ENCODE measurements around the gene NOSTRIN. TPM values are rescaled to one million over a fixed set of nuclear protein-coding genes. Genes with fewer than 3 reads are reported as not detected.

Gene NOSTRIN
- polyA plus RNA-seq, 1 donor (not counting 4 experiments of a cell fraction or from before 2014, with no cell fraction given): not detected

- H3K4me1 ChIP-seq (ENCODE audit: control insufficient read depth, extremely low read depth, insufficient read depth, low read length): no peaks in the 10 kb centered on the region
- H3K9ac ChIP-seq (ENCODE audit: control insufficient read depth, extremely low read depth, insufficient read depth, low read length): no peak overlapping the region
- no peaks in the 10 kb centered on the region for H3K36me3 ChIP-seq (ENCODE audit: control insufficient read depth in 2 of 2, extremely low read depth in 1 of 2, insufficient read depth in 2 of 2, low read length in 2 of 2)
- no peaks in the 10 kb centered on the region for H3K27me3 ChIP-seq (ENCODE audit: control insufficient read depth, extremely low read depth, insufficient read depth, low read length)
- H2AFZ ChIP-seq (ENCODE audit: control insufficient read depth, low read length): no peak overlapping the region
- no peak overlapping the region for H3K4me2 ChIP-seq (ENCODE audit: control insufficient read depth, extremely low read depth, insufficient read depth, low read depth, low read length)
- H3K27ac ChIP-seq (ENCODE audit: control insufficient read depth, insufficient read depth, low read length): no peak overlapping the region
- no peaks in the 10 kb centered on the region for H4K20me1 ChIP-seq (ENCODE audit: control insufficient read depth, extremely low read depth, insufficient read depth, low read length)
- no peaks in the 10 kb centered on the region for H3K9me3 ChIP-seq (ENCODE audit: control insufficient read depth, low read depth, low read length)
- FAIRE-seq (no peak), DNase-seq (ENCODE audit: low read depth, low spot score) (no peak)
- dilution Hi-C loops (cut with MboI; ENCODE audit: extremely low pct_ligation_motif_present, low sequenced_read_pairs): no loop called here
- H3K4me3 ChIP-seq (ENCODE audit: control insufficient read depth in 2 of 3, extremely low read depth in 1 of 3, insufficient read depth in 2 of 3, low read depth in 1 of 3, low read length in 3 of 3): no peak overlapping the region
- H3K9me1 ChIP-seq (ENCODE audit: control insufficient read depth, extremely low read depth, insufficient read depth, low read length): no peaks in the 10 kb centered on the region
- TF ChIP-seq, protein P1, sequence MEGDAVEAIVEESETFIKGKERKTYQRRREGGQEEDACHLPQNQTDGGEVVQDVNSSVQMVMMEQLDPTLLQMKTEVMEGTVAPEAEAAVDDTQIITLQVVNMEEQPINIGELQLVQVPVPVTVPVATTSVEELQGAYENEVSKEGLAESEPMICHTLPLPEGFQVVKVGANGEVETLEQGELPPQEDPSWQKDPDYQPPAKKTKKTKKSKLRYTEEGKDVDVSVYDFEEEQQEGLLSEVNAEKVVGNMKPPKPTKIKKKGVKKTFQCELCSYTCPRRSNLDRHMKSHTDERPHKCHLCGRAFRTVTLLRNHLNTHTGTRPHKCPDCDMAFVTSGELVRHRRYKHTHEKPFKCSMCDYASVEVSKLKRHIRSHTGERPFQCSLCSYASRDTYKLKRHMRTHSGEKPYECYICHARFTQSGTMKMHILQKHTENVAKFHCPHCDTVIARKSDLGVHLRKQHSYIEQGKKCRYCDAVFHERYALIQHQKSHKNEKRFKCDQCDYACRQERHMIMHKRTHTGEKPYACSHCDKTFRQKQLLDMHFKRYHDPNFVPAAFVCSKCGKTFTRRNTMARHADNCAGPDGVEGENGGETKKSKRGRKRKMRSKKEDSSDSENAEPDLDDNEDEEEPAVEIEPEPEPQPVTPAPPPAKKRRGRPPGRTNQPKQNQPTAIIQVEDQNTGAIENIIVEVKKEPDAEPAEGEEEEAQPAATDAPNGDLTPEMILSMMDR (optimal IDR thresholded peaks at IDR 0.05 in 1 of 3, IDR thresholded peaks at IDR 0.05 in 1 of 3, conservative IDR thresholded peaks at IDR 0.05 in 1 of 3; ENCODE audit: extremely low read depth in 1 of 3, insufficient read depth in 2 of 3, low read length in 3 of 3): no peak
- no peak for TF ChIP-seq EZH2 (IDR thresholded peaks at IDR 0.05; ENCODE audit: low read length)
- H3K79me2 ChIP-seq (ENCODE audit: control insufficient read depth, insufficient read depth, low read length): no peaks in the 10 kb centered on the region
Measured at GRCh38 chr2:168780669-168781071, 21.8 kb upstream of the NOSTRIN start.

DNA sequence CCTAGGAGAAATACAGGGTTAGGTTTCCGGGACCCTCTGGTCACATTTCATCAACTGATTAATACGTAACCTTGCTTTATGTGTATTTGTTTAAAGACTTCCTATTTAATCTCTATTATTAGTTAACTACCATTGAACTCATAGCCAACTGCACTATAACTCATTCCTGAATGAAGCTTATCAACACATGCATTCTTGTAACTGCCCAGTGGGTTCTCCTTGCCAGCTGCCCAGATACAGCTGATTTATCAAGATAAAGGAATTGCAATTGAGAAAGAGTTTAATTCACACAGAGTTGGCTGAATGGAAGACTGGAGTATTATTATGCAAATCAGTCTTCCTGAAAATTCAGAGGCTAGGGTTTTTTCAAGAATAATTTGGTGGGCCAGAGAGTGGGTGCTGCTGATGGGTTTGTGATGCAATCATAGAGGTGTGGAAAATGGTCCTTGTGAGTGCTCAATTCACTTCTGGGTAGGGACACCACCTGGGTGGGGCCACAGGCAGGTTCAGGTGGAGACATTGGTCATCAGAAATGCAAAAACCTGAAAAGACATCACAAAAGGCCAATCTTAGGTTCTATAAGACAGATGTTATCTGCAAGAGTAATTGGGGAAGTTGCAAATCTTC, 21.1 kb upstream of the NOSTRIN start:
- H3K79me2 ChIP-seq (ENCODE audit: control insufficient read depth, insufficient read depth, low read length): no peaks in the 10 kb centered on the region
- dilution Hi-C loops (cut with MboI; ENCODE audit: extremely low pct_ligation_motif_present, low sequenced_read_pairs): no loop called here
- TF ChIP-seq, protein P1 (optimal IDR thresholded peaks at IDR 0.05 in 1 of 3, IDR thresholded peaks at IDR 0.05 in 1 of 3, conservative IDR thresholded peaks at IDR 0.05 in 1 of 3; ENCODE audit: extremely low read depth in 1 of 3, insufficient read depth in 2 of 3, low read length in 3 of 3): no peak
- no peak for TF ChIP-seq EZH2 (IDR thresholded peaks at IDR 0.05; ENCODE audit: low read length)
- FAIRE-seq (no peak), DNase-seq (ENCODE audit: low read depth, low spot score) (no peak)
- no peaks in the 10 kb centered on the region for H3K9me1 ChIP-seq (ENCODE audit: control insufficient read depth, extremely low read depth, insufficient read depth, low read length)
- no peak overlapping the region for H3K9ac ChIP-seq (ENCODE audit: control insufficient read depth, extremely low read depth, insufficient read depth, low read length)
- no peak overlapping the region for H3K27ac ChIP-seq (ENCODE audit: control insufficient read depth, insufficient read depth, low read length)
- H4K20me1 ChIP-seq (ENCODE audit: control insufficient read depth, extremely low read depth, insufficient read depth, low read length): no peaks in the 10 kb centered on the region
- no peak overlapping the region for H3K4me2 ChIP-seq (ENCODE audit: control insufficient read depth, extremely low read depth, insufficient read depth, low read depth, low read length)
- H3K4me3 ChIP-seq (ENCODE audit: control insufficient read depth in 2 of 3, extremely low read depth in 1 of 3, insufficient read depth in 2 of 3, low read depth in 1 of 3, low read length in 3 of 3): no peak overlapping the region
- H3K36me3 ChIP-seq (ENCODE audit: control insufficient read depth in 2 of 2, extremely low read depth in 1 of 2, insufficient read depth in 2 of 2, low read length in 2 of 2): no peaks in the 10 kb centered on the region
- H3K27me3 ChIP-seq (ENCODE audit: control insufficient read depth, extremely low read depth, insufficient read depth, low read length): no peaks in the 10 kb centered on the region
- no peaks in the 10 kb centered on the region for H3K9me3 ChIP-seq (ENCODE audit: control insufficient read depth, low read depth, low read length)
- no peaks in the 10 kb centered on the region for H3K4me1 ChIP-seq (ENCODE audit: control insufficient read depth, extremely low read depth, insufficient read depth, low read length)
- H2AFZ ChIP-seq (ENCODE audit: control insufficient read depth, low read length): no peak overlapping the region

Measured in keratinocyte (primary cell).